HS-27A (cell line): ENCODE measurements around the gene KDELR3.

Source experiments
- DNase-seq: peaks from one replicate; pipeline ENCODE4 v3.0.0-alpha.2; 2012; ENCODE audit warnings: low read depth, missing footprints

The KDELR3 gene

GRCh38 chr22:38484244-38484643 is 16.3 kb downstream of the KDELR3 start:
- no peak for DNase-seq

DNA sequence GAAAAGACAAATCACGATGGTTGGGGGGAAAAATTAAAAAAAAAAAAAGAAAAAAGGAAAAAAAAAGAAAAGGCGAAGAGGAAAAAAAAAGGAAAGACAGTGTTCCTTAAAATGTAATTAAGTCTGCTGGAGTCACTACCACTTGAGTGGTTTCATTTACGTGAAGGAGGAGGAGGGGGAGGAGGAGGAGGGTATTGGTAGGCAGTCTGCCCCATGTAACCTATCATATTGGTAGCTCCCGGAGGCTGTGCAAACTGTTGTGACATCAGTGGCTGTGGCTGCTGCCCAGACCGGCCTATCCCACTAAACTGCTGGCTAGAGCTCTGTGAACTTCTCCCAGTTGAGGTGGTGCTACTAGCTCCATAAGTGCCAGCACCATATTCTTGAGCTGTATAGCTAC is 17.9 kb downstream of the KDELR3 start:
- DNase-seq = no peak

- DNase-seq = no peak
Observed at GRCh38 chr22:38487946-38488345, 20.1 kb downstream of the KDELR3 start.

DNA sequence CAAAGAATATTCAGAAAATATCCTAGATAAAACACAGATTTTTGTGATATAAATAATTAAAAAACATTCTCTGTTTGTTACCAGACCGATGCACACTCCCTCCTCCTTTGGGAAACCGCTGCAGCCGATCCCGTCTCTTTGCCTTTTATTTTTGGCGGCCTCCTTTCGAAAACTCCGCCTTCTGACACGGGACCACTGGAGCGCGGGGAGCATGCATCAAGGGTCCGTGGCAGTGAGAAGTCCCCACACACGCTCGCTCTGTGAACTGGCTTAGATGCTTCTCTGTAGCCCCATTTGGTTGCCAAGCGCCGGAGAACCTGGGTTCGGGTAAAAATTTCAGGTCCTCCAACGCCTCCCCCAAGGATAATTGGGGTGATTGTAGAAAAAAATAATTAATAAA is 21.2 kb downstream of the KDELR3 start:
- DNase-seq = no peak

GRCh38 chr22:38489561-38490145 is 21.8 kb downstream of the KDELR3 start:
- no peak for DNase-seq

DNA sequence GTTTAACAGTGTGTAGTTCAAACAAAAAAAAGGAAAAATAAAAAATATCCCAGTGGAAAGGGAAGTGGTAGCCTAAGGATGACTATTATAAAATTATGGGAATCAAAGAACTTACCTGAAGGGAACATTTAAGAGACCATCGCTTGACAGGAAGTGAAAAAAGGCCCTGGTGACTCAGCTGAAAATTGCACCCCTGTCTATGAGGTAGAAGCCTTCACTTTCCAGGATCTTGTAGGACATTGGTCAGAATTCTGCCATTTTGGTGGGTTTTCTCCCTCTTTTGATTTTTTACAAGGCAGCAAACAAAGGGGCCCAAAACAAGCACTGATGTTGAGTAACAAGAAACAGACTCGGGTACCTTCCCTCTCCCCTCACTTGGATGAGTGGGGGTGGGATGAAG is 22.6 kb downstream of the KDELR3 start:
- no peak for DNase-seq

GRCh38 chr22:38490915-38491314 is 23.0 kb downstream of the KDELR3 start:
- DNase-seq = no peak

GRCh38 chr22:38491707-38492348 is 23.9 kb downstream of the KDELR3 start:
- no peak for DNase-seq

- DNase-seq = no peak
Observed at GRCh38 chr22:38494498-38494897, 26.6 kb downstream of the KDELR3 start.

- no peak for DNase-seq
Observed at GRCh38 chr22:38494939-38495338, 27.0 kb downstream of the KDELR3 start.

- no peak for DNase-seq
Observed at GRCh38 chr22:38497869-38498268, 30.0 kb downstream of the KDELR3 start.

GRCh38 chr22:38501797-38502672 is 34.1 kb downstream of the KDELR3 start:
- no peak for DNase-seq

- no peak for DNase-seq
Observed at GRCh38 chr22:38503021-38503420, 35.1 kb downstream of the KDELR3 start.

DNA sequence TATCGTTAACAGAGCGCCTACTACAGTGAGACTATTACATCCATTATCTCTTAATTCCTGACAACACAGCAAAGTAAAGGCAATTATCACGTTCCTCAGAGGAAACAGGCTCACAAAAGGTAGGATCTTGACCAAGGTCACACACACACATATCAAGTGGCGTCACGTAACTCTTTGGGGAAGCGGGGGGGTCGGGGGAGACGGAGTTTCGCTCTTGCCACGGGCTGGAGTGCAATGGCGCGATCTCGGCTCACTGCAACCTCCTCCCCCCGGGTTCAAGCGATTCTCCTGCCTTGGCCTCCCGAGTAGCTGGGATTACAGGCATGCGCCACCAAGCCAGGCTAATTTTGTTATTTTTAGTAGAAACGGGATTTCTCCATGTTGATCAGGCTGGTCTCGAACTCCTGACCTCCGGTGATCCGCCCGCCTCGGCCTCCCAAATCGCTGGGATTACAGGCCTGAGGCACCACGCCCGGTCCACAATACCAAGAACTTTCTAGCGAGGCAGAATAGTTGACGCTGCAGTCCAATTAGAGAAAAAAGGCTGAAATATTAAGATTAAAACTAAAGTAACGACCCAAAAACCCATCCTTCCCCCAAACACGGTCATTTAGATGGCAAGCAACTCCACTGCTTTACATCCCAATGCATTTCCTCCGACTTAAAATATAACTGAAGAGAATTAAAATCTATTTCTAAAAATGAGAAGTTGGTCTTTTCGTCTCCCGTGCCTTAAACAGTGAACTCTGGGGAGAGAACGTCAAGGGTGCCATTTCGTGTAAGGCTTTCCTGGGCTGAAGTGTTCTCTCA is 37.0 kb downstream of the KDELR3 start:
- DNase-seq = no peak

- DNase-seq = peak; percentile 22
Observed at GRCh38 chr22:38505541-38506117, 37.7 kb downstream of the KDELR3 start.

- DNase-seq = peak; percentile 90
Observed at GRCh38 chr22:38506118-38506962, 38.4 kb downstream of the KDELR3 start, which contains the start of gene DDX17. TSS of gene DDX17 (minus strand) at chr22:38506311.

GRCh38 chr22:38510416-38510970 is 42.6 kb downstream of the KDELR3 start:
- no peak for DNase-seq

DNA sequence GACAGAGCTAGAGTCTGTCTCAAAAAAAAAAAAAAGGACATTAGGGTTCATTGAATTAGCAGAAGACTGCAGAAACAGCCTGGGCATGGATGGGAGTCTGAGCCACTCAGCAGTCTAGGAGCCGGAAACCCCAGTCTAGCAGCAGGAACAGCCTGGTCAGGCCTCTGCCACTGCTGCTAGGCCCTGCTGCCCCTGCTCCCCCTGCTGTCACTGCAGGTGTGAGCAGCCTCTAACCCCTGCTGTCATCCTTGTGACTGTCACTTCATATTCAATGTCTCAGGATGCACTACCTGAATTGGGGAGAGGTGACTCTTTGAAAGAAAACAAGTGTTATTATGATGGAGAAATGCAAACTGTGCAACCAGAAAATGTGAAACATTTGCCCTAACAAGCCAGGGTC is 45.2 kb downstream of the KDELR3 start:
- DNase-seq = no peak

GRCh38 chr22:38518620-38519019 is 50.7 kb downstream of the KDELR3 start:
- DNase-seq = no peak

GRCh38 chr22:38519453-38520250 is 51.8 kb downstream of the KDELR3 start:
- DNase-seq = no peak
